TTC549 (cell line): ENCODE results near the gene UBR3.
A peak's percentile ranks its signal among the peaks of the same experiment; 100 is the strongest.
"Not testable (repeated sequence)": the region's sequence is repeated elsewhere in the genome, so short reads cannot be mapped to it uniquely, and the experiment has no call there.

Experiments used
- FAIRE-seq: peaks from 2 replicates; lab custom pipeline; 2012; peaks lifted over from hg19 to GRCh38; lab: Jason Lieb, UNC

The UBR3 gene

DNA sequence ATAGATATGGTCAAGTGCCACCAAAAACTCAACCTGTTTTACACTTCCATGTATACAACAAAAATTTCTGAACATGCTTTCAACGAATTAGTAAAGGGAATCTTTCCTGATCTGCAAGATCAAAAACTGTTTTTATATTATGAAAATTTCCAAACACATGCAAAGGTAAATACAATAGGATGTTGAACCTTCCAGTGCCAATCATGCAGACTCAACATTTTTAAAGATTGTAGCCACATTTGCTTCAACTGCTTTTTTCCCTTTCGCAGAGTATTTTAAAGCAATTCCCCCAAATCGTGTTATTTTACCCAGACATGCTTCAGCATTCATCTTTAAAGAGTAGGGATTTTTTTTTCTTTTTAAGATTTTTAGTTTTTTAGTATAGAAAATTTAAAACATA, 40.3 kb downstream of the UBR3 start:
- no peak for FAIRE-seq

DNA sequence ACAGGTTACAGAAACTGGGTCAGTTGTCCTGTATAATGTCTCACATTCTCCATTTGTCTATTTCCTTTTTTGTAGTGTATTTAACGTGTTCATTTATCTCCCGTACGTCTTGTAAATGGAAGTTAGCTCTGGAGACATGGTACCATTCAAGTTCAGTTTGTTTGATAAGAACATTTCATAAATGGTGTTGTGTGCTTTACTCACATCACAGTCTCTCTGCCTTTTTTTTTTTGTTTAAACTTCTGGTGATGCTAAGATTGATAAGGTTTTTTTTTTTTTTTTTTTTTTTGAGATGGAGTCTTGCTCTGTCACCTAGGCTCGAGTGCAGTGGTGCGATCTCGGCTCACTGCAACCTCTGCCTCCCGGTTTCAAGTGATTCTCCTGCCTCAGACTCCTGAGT, 41.7 kb downstream of the UBR3 start:
- no peak for FAIRE-seq

DNA sequence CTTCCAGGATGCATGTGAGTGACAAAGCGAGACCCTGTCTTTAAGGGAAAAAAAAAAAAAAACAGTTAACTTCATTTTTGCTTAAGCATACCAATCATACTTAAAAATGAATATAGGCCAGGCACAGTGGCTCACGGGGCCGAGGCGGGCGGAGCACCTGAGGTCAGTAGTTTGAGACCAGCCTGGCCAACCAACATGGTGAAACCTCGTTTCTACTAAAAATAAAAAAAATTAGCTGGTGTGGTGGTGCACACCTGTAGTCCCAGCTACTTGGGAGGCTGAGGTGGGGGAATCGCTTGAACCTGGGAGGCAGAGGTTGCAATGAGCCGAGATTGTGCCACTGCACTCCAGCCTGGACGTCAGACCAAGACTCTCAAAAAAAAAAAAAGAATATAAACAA, 44.1 kb downstream of the UBR3 start:
- not testable (repeated sequence) for FAIRE-seq

DNA sequence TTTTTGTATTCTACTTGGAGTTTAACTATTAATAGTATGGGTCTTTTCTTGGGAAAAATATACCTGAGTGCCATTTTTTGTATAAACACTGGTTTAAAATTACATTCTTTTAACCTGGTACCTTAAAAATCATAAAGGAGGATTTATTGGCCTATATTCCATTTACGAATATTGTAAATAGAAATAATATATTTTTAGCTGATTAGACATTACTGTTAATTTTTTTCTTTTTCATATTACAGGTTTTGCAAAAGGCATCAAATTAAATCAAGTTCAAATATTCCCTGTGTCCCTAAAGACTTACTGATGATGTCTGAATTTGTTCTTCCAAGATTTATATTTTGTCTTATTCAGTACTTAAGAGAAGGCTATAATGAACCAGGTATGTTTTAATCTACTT, 44.7 kb downstream of the UBR3 start:
- no peak for FAIRE-seq

DNA sequence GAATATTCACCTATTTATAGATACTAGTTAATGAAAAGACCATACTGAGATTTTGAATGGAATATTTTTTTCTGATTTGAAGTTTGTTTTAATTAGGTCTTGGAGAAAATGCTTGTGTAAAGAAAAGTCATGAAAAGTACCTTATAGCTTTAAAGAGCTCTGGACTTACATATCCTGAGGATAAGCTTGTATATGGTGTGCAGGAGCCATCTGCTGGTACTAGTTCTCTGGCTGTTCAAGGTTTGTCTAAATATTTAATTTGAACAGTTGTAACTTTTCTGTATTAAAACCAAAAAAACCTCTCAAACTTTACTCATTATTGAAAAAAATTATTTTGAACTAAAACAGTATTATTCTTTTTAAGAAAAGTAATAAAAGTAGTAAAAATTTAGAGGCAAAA, 50.1 kb downstream of the UBR3 start:
- FAIRE-seq = peak; percentile 95

DNA sequence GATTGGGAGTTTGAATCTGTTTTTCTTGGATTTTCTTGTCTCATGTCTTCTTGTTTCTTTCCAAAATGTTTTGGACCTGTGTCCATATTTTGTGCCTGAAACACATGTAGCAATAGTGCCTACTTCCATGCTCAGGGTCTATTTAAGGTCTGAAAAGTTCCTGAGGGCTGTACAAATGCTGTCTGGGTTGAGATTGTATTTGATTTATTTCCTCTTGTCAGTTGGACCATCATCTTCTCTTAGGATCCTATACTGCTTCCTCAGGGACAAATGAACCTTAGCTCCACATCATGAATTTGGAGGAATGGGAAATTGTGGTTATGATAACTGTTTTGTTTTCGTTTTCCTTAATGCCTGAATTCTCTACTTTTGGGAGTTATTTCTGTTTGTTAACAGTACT, 59.9 kb downstream of the UBR3 start:
- FAIRE-seq = no peak

DNA sequence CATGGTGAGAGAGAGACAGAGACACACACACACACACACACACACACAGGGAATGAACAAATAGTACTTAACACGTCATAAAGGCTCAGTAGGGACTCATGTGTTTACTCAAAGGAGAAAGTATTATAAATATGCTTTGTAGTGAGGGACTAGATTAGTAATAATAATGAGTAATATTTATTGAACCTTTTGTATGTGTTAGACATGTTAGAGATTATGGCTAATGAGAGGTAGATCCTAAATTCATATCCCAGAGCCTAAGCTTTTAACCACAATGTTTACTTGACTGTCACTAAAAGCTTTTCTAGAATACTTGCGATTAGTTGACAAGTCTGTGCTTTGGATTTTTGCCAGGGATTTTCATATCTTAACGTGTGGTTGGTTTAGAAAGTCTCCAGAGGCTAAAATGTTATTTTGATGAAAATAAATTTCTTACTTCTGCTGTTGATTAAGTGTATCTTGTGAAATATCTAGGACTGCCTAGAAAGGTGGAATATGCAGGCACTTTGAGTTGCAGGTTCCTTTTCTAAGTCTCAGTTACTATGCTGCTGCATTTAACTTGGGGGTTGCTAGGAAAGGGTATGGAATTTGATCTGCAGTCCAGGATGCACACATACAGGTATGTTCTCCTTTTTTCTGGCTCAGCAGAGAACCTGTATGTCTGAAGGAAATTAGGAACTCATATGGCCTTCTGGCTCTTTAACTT, 64.5 kb downstream of the UBR3 start:
- no peak for FAIRE-seq

DNA sequence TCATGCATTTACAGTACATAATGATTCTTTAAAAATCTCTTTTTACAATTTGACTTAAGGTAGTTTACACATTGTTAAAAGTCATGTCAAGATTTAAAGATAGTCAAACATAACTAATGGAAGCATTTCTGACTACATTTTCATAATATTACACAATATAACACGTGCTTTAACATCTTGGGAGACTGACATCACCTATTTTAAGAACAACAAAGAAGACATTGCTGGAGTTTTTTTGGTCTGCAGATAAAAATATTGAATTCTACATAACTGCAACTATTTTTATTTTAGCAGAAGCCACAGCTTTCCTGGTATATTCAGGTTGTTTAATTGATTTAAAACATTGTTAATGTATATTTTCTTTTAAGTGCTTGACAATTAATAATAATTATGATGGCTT, 65.7 kb downstream of the UBR3 start:
- no peak for FAIRE-seq

DNA sequence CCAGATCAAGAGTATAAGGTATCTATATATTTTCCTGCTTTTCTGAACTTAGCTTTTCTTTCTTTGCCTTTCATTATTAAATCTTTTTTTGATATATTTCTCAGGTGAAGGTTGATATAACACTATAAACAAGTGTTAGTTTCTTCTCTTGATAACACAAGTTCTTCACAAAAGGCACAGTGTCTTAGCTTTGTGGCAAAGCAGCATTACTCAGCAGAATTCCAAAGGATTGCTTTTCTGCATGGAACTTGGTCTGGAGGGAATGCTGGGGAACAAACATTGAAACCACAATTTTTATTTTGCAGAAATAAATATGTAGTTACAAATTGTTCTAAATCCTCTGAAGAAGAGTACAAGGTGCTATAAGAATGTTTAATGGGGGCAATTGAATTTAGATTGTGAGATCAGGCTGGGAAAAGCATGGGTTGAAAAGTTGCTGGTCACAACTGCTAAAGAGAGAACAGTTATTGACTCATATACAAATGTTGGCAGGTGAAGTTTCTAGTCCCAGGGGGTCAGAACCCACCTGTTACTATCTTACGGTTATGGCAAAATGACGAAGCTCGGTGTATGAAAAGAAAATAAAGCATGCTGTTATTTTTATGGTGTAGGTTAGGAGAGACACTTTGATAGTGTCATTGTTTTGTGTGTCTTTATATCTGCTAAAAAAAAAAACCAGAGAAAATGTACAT, 68.2 kb downstream of the UBR3 start:
- FAIRE-seq = no peak

DNA sequence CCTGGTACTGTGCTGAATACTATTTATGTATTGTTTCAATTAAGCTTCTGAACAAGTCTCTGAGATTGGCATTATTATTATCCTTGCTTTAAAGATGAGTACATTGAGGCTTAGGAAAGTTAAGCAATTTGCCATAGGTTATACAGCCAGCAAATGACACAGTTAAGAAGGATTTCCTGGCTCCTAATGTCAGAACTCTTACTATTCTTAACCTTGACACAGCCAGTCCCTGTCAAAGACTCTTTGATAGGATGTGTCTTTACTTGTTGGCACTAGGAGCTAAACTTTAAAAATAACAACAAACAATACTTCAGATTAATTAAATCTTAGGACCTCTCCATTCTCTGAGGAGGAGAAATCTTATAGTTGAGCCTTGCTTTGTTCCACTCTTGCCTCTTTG, 70.6 kb downstream of the UBR3 start:
- FAIRE-seq = no peak

DNA sequence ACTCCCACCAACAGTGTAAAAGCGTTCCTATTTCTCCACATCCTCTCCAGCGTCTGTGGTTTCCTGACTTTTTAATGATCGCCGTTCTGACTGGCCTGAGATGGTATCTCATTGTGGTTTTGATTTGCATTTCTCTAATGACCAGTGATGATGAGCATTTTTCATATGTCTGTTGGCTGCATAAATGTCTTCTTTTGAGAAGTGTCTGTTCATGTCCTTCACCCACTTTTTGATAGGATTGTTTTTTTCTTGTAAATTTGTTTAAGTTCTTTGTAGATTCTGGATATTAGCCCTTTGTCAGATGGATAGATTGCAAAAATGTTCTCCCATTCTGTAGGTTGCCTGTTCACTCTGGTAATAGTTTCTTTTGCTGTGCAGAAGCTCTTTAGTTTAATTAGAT, 72.8 kb downstream of the UBR3 start:
- not testable (repeated sequence) for FAIRE-seq

DNA sequence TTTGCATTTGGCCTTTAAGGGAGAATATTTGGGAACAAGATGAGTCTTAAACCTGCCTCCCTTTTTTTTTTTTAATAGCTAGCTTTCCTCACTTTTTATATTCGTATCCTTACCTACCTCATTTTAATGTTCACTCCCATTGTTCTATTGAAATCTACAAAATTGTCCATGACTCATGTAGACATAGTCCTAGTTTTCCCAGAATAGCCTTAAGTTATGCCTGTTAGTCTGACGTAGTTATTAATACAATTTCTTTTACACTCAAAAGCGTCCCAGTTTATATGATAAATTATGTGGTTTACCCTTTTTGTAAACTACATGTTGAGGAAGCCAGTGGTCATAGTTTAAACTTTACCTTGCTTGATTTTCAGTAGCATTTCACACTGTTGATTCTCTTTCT, 73.4 kb downstream of the UBR3 start:
- no peak for FAIRE-seq

DNA sequence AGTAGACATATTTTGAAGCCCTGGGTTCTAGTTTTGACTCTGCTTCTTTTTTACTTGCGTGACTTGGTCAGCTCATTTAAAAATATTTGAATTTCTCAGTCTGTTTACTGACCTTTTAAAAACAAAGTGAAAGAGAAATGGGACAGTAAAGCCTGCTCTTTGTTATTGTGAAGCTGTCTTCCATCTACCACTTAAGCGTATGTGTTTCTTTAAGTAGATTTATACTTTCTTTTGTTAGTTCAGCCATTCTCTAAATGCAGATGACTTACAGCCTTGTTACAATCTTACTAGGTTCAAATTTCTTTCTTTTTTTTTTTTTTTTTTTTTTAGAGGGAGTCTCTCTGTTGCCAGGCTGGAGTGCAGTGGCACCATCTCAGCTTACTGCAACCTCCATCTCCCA, 79.5 kb downstream of the UBR3 start:
- no peak for FAIRE-seq

DNA sequence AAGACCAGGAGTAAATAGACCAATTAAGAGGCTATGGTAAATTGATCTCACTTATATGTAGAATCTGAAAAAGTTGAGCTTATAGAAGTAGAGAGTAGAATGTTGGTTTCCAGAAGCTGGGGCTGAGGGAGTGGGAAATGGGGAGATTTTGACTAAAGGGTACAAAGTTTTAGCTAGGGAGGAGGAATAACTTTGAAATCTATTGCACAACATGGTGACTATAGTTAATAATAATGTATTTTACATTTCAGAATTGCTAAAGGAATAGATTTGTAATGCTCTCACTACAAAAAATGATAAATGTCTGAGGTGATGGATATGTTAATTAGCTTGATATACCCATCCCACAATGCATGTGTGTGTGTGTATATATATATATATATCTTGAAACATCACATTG, 82.1 kb downstream of the UBR3 start:
- no peak for FAIRE-seq

DNA sequence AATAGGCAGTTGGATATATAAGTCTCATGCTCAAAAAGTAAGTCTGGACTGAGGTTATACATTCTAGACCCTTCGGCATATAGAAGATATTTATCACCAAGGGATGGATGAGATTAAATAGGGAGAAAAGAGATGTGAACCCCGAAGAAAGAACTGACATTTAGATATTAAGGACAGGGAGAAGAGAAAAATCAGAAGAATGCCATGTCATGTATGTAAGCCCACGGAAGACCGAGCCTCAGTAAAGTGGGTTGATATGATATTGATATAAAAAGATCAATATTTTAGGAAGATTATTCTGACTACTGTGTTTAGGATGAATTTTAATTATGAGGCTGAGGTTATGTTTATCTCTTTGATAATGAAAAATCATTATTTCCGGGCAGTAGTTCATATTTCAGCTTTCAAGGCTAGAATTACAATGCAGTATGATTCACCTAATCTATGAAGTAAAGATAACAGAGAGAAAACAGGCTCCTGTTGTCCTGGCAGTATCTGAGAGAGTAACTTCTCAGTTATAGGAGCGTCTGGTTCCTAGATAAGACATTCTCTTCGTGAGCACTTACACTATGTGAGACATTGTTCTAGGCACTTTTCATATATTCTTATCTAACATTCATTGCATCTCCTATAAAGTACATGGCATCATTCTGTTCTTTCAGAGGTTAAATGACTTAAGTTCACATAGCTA, 83.0 kb downstream of the UBR3 start:
- no peak for FAIRE-seq

DNA sequence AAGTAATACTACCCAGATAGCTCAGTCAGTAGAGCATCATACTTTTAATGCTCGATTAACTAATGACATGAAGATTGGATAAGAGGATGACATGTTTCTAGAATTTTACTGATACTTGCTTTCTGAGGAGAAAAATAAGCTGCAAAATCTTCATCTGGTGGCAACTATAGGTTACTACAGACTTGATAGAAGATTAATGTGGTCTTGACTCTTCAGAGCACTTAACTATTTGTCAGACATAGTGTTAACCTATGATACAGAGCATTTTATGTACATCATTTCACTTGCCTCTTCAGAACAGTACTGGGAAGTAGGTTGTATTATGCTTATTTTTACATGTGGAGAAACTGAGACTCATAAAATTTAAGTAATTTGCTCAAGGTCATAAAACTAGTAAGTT, 83.9 kb downstream of the UBR3 start:
- FAIRE-seq = no peak

DNA sequence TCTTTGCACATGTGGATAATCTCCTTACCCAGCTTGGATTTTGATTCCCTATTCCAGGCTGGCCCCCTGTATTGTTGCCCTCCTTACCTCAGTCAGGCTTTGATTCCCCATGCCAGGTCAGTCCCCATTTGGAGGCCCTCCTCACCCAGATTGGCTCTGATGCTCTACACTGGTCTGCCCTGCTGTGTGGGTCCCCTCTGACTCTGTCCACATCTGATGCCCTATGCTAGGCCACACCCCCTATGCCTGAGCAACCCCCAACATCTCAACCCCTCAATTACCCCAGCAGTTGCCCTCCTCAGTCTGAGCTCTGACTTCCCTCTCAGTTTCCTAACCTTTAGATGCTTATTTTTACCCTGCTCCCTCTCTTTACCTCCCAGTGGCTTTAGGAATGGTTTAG, 89.4 kb downstream of the UBR3 start:
- FAIRE-seq = no peak

DNA sequence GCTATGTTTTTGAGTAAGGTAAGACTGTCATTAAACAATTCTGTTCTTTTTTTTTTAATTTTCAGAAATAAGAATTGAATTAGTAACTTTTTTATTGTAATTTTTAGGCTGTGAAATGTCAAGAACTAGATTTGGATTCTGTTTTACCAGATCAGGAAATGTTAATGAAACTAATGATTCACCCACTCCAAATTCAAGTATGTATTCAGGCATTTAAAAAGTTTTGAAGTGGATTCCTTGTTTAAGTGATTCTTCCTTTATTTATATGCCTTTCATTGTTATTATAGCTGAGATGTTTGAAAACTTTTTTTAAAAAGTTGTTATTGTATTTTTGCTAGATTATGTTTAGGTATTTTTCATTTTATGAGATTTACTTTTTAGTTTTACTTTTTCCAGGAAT, 96.7 kb downstream of the UBR3 start:
- peak; percentile 40 for FAIRE-seq

DNA sequence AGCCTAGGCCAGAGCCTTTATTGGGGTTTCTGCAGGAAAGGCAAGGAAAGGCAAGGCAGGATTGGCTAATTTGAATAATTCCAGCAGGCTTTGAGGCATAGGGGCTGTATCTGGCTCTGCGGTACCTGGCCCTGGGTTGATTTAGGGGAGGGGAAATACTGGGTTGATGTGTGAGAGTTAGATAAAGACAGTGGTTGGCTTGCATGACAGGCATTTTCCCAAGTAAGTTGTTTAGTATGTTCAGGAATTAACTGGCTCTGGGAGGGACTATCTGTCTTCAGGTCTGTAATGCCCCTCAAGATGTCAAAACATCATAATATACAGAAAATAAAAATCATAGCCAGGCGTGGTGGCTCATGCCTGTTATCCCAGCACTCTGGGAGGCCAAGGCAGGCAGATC, 98.7 kb downstream of the UBR3 start:
- FAIRE-seq = no peak

DNA sequence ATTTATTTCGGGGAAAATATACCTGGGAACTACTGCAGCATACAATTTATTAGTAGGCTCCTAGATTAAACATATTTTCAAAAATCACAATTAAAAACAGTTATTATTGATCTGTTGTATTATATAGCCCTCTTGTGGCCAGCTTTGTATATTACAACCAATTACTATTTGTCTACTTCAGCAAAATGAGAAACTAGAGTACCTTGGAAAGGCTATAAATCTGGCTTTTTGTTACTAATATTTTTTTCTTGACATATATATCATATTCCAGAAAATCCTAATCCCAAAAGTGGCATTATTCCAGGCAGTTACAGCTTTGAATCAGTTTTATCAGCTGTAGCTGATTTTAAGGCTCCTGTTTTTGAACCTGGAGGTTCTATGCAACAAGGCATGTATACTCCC, 101.2 kb downstream of the UBR3 start:
- peak; percentile 95 for FAIRE-seq

DNA sequence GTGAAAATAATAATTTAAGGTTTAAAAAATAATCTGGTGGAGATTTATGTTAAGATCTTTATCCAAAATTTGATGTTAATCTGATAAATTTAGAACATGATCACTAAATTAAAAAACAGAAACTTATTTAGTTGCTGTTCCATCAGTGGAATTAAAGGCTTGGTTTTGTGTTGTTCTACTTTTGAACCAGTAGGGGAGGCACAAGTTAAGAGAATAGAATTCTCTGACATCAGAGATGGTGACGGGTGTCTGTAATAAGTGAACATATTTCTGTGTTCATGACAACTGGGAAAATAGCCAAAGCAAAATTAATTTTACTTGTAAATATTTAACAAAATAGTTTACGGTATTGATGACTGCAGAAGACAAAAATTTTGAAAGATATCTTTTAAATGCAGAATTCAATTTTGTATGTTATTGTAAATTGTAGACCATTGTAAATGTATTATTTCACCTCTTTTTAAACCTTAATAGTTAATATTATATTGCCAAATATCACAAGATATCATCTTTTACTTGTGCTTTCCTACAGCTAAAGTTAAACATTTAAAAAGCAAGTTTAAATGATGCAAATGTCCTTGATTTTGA, 106.0 kb downstream of the UBR3 start:
- FAIRE-seq = peak; percentile 96

DNA sequence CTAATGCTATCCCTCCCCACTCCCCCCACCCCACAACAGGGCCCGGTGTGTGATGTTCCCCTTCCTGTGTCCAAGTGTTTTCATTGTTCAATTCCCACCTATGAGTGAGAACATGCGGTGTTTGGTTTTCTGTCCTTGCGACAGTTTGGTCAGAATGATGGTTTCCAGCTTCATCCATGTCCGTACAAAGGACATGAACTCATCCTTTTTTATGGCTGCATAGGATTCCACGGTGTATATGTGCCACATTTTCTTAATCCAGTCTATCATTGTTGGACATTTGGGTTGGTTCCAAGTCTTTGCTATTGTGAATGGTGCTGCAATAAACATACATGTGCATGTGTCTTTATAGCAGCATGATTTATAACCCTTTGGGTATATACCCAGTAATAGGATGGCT, 109.4 kb downstream of the UBR3 start:
- not testable (repeated sequence) for FAIRE-seq

DNA sequence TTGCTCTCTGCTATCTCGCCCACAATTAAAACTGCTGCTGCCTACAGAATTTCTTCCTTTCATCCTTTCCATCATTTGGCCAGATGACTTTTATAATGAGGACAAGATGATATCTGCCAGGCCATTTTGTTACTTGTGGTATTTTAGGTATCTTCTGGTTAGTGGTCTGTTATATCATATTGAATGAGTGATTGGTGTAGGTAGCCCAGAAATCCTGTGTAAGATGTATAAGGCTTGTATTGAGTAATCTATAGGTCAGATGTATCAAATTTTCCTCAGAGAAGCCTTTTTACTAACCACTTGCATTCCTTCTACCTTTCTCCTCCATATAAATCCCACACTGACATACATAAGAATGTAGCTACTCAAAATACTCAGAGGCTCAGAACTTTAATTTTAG, 118.3 kb downstream of the UBR3 start:
- FAIRE-seq = no peak
